ENCODE measurements around the gene SMYD3. TPM values are rescaled to one million over a fixed set of nuclear protein-coding genes. Genes with fewer than 3 reads are reported as not detected.

Gene SMYD3
- total RNA-seq, 1 experiment from 2014 or later: 44.5 TPM

DNA sequence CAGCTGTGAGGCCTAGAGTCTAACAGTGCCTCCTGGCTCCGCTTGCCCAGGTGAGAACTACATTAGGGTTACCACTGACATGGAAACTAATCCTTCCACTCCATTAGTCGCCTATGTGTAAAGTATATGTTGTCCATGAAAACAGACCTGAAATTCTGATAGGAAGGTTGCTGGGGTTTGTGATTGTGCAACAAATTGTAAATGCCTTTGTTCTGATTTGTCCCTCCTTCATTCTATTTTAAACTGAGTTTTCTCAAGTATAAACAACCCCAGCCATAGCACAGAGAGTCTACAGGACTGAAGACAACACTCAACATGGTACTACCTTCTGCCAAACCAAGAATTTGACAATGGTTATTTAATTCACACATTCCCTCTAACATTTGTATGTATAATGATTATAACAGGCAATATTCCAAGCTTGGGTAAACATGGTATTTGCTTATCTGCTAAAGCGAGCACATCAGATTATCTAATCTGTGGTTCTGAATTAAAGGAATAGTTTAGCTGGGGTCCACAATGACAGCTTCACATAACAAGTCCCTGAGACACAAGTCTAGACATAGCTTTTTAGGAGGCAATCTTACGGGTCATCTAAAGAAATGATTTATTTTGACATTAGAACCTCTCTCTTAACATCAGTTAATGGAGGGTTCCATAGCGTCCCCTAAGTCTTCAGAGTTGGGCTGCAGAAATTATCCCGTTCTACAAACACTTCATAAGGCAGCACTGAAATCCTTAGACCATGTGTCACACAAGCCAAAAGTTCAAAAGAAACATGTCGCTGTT is 633.0 kb downstream of the SMYD3 start:
- no peak for DNase-seq (ENCODE audit: low spot score)

DNA sequence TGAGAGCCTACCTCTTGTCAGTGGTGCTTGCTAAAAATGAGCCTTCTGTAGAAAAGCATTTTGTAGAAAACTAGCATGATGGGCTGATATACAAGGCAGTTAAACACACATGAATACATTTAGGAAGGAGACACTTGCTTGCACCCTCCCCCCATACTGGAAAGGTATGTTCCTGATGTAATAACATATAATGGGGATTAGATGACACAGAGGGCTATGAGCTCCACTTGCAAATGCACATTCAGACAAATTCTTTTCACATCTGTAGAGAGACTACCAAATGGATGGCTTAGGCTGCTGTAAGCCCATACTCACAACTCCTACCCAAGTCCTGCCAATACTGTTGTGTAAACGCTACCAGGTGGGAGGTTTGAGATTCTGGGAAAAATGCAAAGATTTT is 634.0 kb downstream of the SMYD3 start:
- no peak for DNase-seq (ENCODE audit: low spot score)

DNA sequence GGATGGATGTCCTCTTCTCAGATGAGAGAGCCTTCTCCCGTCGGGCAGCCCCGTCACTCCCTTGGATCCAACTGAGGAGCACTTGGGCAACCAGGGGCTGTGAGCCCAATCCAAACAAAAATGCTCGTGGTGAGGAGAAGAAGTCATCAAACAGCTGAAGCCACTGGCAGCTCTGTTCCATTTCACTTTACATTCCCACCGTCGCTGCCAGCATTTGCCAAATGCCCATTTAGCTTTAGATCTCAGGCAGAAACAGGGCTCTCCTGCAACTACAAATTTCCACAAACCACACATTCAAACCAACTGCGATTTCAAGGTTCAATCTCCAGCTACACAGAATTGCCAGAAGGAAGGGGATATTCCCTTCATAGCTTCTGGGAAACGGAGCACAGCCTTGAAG is 634.6 kb downstream of the SMYD3 start:
- no peak for DNase-seq (ENCODE audit: low spot score)

DNA sequence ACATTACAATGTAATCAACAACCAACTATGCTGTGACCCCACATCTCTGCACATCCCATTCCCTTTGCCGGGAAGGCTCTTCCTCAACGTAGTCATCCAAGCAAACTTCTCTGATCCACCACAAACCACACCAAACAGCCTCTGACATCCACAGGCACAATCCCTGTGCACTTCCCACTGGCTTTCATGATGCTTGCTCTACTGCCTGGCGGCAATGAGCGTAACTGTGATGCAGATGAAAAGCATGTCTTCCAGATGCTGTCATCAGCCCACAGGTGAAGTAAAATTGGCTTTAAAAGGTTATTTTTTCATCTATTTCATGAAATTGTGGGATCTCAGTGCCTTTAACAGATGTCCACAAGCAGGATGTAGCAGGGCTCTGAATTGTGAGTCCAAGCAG is 635.2 kb downstream of the SMYD3 start:
- no peak for DNase-seq (ENCODE audit: low spot score)

DNA sequence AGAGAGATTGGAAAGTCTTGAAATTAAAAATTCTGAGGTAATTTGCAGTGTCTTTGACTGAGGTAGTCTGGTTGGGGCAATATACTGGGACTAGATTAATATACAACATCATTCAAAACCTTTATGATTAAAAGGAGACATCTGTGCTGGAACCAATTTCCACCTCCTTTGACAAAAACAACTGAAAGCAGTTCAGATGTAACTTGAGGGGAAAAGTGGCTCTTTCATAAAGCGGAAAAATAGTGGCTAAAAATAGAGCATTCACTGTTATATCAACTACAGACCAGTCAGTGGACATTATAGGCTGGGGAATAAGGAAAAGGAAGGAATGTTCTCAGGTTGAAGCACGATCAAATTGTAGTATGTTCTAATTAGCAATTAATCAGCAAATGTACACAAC is 635.9 kb downstream of the SMYD3 start:
- DNase-seq (ENCODE audit: low spot score): no peak

DNA sequence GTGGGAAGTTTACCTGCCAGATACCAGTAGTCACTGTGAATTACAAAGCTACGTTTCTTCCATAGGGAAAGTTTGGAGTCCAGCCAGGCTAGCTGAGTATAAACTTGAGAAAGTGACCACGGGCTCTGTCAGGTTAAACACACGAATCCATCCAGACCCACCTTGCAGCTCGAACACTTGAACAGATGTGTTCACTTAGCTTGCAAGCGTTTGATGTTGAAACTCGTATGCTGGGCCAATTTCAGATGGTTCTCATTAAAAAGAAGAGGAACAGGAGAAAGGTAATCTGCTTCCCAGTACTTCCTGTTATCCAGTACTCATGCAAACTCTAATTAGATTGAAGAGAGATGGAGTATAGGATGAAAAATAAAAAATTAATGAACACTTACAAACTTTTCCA is 636.4 kb downstream of the SMYD3 start:
- no peak for DNase-seq (ENCODE audit: low spot score)

DNA sequence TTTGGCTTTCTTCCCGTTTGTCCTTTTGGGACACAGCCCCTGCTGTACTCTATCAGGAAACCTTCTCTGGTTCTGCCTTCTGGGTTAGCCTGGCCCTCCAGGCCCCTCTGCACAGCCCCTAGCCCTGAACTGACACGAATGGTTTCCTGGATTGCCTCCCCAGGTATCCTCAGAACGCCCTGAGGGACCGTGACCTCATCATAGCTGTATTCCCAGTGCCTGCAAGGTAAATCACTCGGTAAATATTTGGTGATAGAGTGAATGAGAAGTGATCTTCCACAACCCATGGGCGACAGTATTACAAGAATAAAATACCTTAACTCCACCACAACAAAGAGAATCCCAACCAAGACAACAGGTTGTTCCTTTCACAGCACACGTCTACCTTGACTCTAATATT is 637.2 kb downstream of the SMYD3 start:
- no peak for DNase-seq (ENCODE audit: low spot score)

DNA sequence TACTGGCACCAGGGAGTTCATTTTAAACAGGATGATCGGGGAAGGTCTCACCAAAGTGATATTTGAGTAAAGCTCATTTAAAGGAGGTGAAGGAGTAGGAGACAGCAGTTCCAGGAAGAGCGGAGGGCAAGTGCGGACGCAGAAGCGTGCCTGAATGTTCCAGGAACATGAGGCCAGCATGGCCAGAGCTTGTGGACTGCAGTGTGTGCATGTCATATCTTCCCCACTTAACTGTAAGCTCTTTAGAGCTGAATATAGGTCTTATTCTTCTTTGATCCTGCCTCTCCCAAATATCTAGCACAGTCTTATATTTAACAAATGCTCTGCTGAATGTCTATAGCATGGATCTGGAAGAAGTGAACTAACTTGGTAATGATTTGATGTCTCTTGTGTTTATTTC is 639.3 kb downstream of the SMYD3 start:
- no peak for DNase-seq (ENCODE audit: low spot score)

DNA sequence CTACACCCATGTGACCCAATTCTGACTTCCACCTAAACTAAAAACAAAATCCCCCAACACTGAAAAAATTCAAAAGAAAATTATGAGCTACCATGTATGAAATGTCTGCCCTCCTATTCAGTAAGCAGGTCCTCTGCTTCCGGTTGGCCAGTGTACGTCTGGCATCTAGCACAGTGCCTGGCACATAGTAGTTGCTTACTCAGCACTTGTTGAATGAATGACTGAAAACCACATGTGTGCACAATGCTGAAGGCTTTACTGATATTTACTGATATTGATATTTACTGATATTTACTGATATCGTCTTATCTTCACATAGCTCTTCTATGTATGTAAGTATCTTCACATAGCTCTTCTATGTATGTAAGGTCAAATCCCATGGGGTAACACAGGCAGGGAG is 642.2 kb downstream of the SMYD3 start:
- DNase-seq (ENCODE audit: low spot score): no peak

DNA sequence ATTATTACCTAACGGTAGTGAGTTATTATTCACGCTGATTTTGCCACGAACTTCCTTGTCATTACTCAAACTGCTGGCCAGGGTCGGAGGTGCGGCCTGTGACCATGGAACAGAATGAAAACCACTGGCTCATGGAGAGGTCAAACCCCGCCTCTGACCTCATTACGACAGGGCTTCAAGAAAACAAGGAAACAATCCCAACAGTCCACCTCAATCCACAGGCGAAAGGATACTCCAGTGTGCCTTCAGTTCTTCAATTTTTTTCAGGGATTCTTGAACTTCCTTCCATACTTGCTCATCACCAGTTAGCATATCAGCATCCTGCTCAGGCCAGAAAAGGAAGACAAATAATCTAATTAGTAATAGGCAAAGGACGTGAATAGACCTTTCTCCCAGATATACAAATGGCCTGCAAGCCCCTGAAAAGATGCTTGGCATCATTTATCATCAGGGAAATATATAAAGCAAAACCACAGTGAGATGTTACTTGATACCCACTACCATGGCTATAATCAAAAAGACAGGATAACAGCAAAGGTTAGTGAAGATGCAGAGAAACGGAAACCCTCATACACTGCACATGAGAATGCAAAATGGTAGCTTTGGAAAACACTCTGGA is 643.4 kb downstream of the SMYD3 start:
- no peak for DNase-seq (ENCODE audit: low spot score)

DNA sequence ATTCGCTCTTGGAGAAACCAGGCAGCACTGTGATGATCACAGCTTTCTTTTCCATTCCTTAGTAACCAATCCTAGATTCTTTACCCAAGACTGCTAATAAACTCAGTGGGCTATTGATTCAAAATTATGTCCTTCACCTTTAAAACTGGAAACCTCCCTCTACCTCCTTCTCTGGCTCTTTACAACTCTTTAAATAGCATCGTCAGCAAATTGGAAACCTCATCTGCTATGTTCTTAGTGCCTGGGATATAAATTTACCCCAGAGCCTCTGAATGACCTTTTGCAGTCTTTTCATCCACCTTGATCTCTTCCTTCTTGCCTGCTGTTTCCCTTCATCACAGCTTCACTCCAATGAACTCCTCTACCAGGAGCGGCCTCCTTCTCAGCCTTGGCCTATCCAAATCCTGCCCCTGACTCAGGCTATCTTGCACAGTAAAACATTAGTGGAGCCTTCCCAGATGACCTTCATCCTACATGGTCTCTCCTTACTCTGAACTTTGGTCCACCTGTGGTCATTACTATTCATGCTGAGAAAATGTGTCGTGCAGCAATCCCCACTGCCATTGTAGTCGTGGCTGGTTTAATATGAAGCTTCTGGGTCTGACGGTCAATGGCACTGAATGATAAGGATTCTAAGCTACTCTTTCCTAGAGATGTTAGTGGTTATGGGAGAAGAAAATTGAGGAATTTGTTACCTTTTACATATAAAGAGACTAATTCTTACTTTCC is 644.1 kb downstream of the SMYD3 start:
- no peak for DNase-seq (ENCODE audit: low spot score)

DNA sequence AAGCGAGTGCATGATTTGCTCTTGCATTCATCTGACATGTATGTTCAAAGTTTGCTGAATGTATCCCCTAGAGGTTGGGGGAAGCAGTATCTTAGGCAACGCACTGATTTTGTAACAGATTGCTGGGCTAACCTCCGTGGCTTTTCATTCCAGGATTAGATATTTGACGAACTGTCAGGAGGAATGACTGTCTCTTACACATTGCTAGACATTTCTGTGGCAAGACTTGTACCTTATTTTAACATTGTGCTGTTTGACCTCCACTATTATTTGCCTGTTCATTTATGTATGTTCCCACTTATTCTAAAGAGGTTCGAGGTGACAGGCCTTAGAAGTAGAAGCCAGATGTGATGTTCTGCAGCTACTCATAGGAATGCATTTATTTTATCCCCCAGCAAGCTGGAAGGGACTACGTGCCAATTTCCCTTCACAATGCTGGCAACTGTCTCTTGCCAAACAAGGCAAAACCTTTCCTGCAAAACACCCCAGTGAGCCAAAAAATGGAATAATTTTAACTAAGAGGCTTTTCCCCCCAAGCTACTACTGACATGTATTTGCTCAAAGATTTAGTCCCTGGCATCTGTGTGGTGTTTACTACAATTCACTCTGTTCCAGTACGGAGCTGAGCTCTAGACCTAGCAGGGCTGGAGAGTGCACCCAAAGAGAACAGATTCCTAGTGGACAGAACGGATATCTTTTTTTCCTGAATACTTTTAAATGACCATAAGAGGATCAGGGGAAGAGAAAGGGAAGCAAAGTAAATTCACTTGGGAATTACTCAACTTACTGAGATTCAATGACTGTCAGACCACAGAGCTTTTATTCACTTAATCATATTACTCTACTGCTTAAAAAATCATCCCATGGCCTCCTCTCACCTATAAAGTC is 646.2 kb downstream of the SMYD3 start:
- no peak for DNase-seq (ENCODE audit: low spot score)

DNA sequence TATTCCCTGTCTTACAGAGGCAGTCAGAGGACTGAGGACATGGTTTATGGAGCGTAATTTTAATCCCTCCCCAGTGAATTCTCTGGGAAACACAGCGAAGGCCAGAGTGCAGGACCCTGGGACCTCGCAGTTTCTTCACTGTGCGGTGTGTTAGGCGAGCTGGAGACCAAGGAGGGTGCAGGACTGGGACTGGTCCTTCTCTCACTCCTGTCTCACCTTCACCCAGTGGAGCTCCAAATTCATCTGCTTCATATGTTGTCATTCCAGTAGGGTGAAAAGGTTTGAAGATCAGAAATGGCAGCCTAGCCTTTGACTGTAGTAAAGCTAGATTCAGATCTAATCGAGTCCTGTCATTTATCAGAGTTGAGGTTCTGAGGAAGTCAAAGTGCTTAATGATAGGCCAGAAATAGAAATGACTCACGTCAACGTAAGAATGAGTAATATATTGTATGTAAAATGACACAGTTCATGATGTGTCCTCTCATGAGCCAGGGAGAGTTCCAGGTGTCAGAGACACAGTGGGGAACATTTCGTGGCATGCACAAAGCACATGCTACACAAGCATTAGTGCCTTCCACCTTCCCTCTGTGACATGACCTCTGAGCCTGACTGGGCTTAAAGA is 647.5 kb downstream of the SMYD3 start:
- peak; percentile 53 for DNase-seq (ENCODE audit: low spot score)

DNA sequence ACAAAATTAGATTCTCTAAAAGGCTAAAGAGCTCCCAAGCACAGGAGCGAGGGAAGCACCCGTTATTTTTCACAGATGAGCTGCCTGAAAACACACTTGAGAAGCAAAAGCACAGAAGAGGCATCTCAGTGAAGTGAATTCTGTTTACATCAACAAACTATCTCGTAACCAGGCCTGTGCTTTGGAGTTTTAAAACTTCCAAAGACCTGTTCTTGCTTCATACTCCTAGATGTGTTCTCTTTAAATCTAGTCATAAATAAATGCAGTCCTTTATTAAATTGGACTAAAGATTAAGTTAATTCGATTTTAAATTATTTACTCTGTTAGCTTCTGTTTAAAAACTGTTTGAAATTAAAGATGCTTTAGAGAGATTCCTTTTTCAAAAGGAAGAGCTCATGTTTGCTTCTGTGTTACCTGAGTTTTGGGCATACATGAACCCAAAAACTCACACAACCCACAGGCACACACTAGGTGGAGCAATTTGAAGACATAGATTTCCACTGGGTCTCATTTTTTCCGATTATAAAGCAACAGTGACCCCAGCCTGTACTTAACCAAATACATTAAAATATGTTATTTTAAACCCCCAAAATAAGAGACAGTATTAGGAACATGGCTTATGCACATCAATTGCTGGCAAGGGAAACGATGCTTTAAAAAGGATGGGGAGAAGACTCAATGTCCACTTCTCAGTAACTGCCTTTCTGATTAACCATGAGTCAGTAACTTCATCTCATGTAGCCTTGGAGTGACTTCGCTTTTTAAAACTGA is 648.2 kb downstream of the SMYD3 start:
- DNase-seq (ENCODE audit: low spot score): peak; percentile 42

DNA sequence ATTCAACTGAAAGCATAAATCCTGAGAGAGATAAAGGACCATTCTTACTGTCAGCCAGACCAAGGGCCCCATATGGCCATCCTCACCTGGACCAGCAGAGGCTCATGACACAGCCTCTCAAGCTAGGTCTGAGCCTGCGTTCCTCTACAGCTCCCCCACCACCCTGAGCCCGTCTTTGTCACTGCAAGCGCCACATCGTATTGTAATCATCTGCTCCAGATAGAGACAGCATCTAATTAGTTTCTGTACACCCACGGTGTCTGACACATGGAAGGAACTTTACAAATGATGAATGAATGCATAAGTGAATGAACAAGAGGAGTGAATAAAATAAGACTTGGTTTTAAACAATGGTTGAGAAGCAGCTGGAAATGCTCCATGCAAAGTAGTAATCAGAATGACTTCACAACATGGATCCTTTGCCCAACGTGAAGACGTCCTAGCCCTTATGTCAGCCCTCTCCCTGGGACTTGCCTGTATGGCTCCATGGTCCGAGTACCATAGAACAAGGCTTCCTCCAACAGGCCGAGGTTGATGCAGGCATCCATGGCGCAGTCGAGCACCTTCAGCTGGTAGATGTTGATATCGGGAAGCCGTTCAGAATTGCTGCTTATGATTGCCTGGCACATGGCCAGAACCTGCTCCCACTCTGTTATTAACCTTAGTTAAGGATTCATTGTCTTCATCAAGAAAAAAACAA is 648.9 kb downstream of the SMYD3 start:
- DNase-seq (ENCODE audit: low spot score): no peak

DNA sequence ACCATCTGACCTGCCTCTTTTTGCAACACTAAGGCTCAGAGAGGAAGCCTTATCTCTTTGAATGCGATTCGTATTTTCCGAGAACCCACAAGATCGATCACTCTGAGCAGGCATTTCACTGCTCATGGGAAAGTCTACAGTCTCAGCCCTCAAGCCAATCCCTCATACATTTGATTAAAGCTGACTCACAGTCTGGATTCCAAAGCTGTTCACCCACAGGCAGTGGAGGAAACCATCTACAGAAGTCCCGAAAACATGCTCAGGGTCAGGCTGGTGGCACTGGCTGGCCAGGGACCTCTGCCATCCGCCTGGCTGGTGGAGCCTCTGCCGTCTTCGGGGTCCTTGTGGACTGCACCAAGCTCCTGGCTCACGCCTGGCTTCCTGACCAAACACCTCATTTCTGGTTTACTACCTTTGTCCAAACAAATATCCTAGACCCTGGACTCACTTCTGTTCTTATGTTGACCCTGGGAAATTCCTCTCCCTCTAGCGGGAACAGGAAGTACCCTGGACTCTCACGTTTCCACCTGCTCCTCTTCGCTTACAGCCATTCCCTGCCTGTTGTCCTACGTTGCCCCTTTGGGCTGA is 650.0 kb downstream of the SMYD3 start:
- peak; percentile 67 for DNase-seq (ENCODE audit: low spot score)

DNA sequence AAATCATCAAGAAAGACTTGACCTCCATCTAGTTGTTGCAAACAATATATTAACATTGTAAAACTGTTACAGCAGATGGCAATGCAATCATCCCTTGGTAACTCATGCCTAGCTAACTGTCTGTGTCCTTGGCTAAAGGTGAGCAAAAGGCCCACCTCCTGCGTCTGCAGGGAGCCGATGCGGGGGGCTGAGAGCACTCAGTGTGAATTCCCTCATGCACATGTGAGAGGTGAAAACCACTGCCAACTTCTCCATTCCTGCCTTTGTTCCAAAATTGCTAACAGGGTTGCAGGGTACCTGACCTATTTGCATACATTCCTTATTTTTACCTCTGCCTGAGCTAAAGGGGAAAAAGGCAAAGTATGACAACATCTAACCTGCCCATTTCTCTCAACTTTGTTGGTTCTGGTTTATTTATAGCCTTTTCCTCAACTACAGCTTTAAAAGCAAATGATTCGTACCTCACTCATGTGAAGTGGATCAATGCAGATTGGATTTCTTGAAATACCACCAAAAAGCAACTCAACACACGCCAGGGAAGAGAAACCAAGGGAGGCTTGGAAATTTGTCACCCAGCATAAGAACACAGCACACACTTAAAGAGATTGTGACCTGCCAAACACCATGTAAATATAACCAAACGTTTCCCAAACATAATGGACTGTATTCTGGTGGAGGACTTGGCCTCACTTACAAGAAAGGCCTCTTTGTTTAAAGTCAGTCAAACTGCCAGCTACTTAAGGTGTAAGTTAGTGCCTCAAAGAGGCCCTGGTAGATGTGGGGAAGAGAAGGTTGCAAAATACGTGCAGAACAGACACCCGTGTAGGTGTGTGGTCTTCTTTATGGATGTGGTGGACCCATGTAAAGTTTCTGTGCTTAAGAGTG is 651.0 kb downstream of the SMYD3 start:
- DNase-seq (ENCODE audit: low spot score): no peak

DNA sequence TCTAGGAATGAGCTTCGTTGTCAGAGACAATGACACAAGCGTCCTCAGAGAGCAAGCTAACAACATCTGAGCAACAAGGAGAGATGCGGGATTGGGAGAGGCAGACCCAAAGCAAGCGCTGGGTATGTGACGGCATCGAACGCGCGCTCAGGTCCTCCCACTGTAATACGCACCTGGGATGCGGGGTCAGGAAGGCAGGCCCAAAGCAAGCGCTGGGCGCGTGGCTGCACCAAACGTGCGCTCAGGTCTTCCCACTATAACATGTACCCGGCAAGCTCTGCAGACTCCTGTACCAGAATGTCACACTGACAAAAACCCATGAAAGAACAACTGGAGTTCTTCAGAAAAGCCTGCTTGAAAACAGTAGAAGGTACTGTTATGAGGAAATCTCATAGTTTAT is 653.8 kb downstream of the SMYD3 start:
- no peak for DNase-seq (ENCODE audit: low spot score)

DNA sequence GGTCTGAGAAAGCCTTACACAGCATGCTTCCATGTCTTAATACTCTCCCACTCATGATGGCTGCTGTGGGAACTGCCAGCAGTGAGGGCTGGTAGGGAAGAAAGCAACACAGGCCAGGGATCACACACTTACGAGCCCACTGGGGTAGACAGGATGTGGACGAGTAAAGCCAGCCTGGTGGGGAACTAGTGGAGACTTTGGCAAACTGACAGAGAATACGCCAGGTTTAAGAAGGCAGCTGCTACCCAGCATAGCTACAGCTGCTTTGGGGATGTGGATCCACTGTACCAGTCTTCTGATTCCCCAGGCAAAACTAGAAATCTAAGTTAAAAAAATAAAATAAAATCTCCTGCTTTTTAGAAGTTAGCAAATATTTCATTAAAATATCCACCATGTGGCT is 664.0 kb downstream of the SMYD3 start:
- no peak for DNase-seq (ENCODE audit: low spot score)

Data from A172 (cell line).